C4-2B (cell line): ENCODE results near the gene LDB3.

ENCODE experiments used
- ZFX ChIP-seq: fragments of 450-650 bp; IDR thresholded peaks from 2 replicates; pipeline ENCODE4 v1.6.1; 2017
- TF ChIP-seq, protein P1 (sequence below): fragments of 450-650 bp; conservative IDR thresholded peaks from 2 replicates; pipeline ENCODE4 v1.5.1; 2017; ENCODE audit warnings: mild to moderate bottlenecking

DNA sequence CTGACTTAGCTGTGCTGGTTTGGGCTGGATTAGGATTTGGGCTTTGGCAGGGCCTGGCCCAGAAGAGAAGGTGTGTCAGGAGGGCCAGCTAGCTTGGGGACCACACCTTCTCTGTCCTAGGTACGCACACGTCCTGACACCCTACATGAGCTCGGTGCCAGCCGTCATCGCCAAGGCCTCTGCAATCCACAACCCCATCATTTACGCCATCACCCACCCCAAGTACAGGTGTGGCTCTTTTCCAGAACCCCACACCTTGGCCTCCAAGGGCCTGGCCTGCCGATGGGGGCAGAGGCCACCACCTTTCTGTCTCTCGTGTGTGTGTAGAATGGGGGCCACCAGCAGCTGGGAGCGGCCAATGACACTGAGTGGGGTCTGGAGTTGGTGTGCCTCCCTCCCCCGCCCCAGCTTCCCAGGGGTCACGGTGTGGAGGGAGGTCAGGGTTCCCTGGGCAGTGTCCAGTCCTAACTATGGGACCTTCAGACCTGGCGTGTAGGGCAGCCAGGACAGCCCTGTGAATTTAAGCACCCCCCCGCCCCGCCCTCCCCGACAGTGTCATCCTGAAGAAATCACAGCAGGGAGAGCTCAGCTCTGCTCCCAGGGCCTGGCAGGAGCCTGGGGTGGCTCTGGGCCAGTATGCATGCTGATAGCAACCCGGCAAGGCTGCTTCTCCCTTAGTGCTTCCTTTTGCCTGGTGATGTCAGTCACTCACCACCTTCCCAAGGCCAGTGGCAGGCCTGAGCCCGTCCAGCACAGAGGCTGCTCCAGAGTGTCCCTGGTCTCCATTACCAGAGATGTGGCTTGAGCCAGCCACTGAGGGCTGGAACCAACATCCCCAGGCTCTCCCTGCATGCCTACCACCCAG lies 6.9 kb upstream of the LDB3 start:
- TF ChIP-seq, protein P1, sequence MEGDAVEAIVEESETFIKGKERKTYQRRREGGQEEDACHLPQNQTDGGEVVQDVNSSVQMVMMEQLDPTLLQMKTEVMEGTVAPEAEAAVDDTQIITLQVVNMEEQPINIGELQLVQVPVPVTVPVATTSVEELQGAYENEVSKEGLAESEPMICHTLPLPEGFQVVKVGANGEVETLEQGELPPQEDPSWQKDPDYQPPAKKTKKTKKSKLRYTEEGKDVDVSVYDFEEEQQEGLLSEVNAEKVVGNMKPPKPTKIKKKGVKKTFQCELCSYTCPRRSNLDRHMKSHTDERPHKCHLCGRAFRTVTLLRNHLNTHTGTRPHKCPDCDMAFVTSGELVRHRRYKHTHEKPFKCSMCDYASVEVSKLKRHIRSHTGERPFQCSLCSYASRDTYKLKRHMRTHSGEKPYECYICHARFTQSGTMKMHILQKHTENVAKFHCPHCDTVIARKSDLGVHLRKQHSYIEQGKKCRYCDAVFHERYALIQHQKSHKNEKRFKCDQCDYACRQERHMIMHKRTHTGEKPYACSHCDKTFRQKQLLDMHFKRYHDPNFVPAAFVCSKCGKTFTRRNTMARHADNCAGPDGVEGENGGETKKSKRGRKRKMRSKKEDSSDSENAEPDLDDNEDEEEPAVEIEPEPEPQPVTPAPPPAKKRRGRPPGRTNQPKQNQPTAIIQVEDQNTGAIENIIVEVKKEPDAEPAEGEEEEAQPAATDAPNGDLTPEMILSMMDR = no peak
- no peak for TF ChIP-seq ZFX
